Right lobe of liver (tissue), 6 donors: Measurements from ENCODE around the gene RNF31. TPM values are rescaled to one million over a fixed set of nuclear protein-coding genes. Genes with fewer than 3 reads are reported as not detected.

Experiments
- ATAC-seq, 4 donors: fragments of 200-7000 bp; cut with Tn5 transposase; one replicate each; pipeline ENCODE4 v1.9.1; 2020; ENCODE audit warnings: mild to moderate bottlenecking in 4 of 4, moderate library complexity in 4 of 4
- DNase-seq, 3 donors: peaks; one replicate each; pipeline ENCODE4 v3.0.0-alpha.2; 2020
- H3K27ac ChIP-seq, 3 donors: fragments of 200-600 bp; one replicate each; pipeline ENCODE4 v1.8.0; 2022
- H3K27me3 ChIP-seq, 2 donors: fragments of 200-600 bp; one replicate each; pipeline ENCODE4 v1.8.0; 2022
- H3K36me3 ChIP-seq, 4 donors: fragments of 200-600 bp; sonication (generic) in 1 of 4; one replicate each; pipeline versions ENCODE4 v1.5.1 to v1.8.0; 2017 to 2022; ENCODE audit warnings: control low read depth in 1 of 4
- H3K4me1 ChIP-seq, 4 donors: fragments of 200-600 bp; sonication (generic) in 1 of 4; one replicate each; pipeline versions ENCODE4 v1.5.1 to v1.8.0; 2017 to 2022; ENCODE audit warnings: control low read depth in 1 of 4
- H3K4me3 ChIP-seq, 3 donors: fragments of 200-600 bp; one replicate each; pipeline ENCODE4 v1.8.0; 2022
- H3K9me3 ChIP-seq, 4 donors: fragments of 200-600 bp; sonication (generic) in 1 of 4; one replicate each; pipeline versions ENCODE4 v1.5.1 to v1.8.0; 2017 to 2022; ENCODE audit warnings: control low read depth in 1 of 4
- CTCF ChIP-seq, 4 donors: fragments of 200-600 bp in 3 of 4; fragments of 450-650 bp in 1 of 4; IDR thresholded peaks; one replicate each; pipeline versions ENCODE4 v1.5.1 to v1.8.0; 2016 to 2022; ENCODE audit warnings: antibody characterized with exemption in 4 of 4, mild to moderate bottlenecking in 2 of 4
- POLR2A ChIP-seq: fragments of 450-650 bp; IDR thresholded peaks from one replicate; pipeline ENCODE4 v1.6.1; 2017; ENCODE audit warnings: antibody characterized with exemption, mild to moderate bottlenecking
- WGBS: methylation state at CpG from one replicate; pipeline ENCODE4 v1.1.6; 2018; ENCODE audit warnings: low coverage, low lambda C conversion rate; ENCODE audit not compliant: insufficient coverage; ENCODE audit errors: missing lambda C conversion rate; 5-methylcytosine and 5-hydroxymethylcytosine counted together
- intact Hi-C, 2 donors: fragments of 100-400 bp; cut with DNase I; formaldehyde crosslinking; loops; one replicate each; pipeline versions ENCODE4 v1.11.2 to v1.14.1; 2022
- total RNA-seq, 6 experiments: library from RNA; depleted of rRNA in 2 of 6; stranded (reverse); fragments of >200 nt in 2 of 6; fragmentation: NEBNext Ultra II Directional in 3 of 6; extraction: Animal tissue kit (Norgen Biotek cat#: 25700) in 3 of 6; gene quantifications; one replicate each; pipeline versions ENCODE4 v1.1.0 to v1.2.4, GENCODE V29; 2016 to 2023
- donor health status: DM: no; HTN: yes; CAD: no.
- donor health status: DM: no; HTN: no; CAD: no.
- donor health status: DM: no; HTN: no; CAD: no.
- donor health status: DM: no; HTN: yes; CAD: no.
- donor health status: DM: no; HTN: yes; CAD: no.

RNF31 gene
- total RNA-seq, 6 experiments from 2014 or later: 17.5 to 39.6 (median 26.2) TPM

GRCh38 chr14:24183014-24183481 lies 35.8 kb downstream of the RNF31 start:
- peaks cover 0 to 30% (median 15%) of the 10 kb centered on the region in 4 donors for H3K4me1 ChIP-seq
- WGBS: no CpG with 5 or more reads among the region's 15 CpGs
- no peaks in the 10 kb centered on the region for H3K27me3 ChIP-seq
- DNase-seq (peak in 1 of 3 donors; percentile 44), ATAC-seq (no peak)
- TF ChIP-seq CTCF (IDR thresholded peaks at IDR 0.05) (no peak), POLR2A (no peak)
- H3K9me3 ChIP-seq: no peaks in the 10 kb centered on the region
- H3K36me3 ChIP-seq: peaks cover 0 to 46% (median 18%) of the 10 kb centered on the region in 4 donors
- H3K27ac ChIP-seq: no peak overlapping the region
- H3K4me3 ChIP-seq: no peak overlapping the region
- intact Hi-C loops: no loop called here

GRCh38 chr14:24184104-24184970 lies 37.0 kb downstream of the RNF31 start:
- Histone ChIP-seq H3K4me1 (peaks cover 0 to 27% (median 11%) of the 10 kb centered on the region in 4 donors), H3K27me3 (no peaks in the 10 kb centered on the region), H3K36me3 (peaks cover 0 to 46% (median 16%) of the 10 kb centered on the region in 4 donors), H3K27ac (no peak overlapping the region), H3K9me3 (no peaks in the 10 kb centered on the region), H3K4me3 (no peak overlapping the region)
- ATAC-seq: no peak
- DNase-seq: peak in 1 of 3 donors; percentile 44
- no peak for TF ChIP-seq POLR2A
- no peak for TF ChIP-seq CTCF (IDR thresholded peaks at IDR 0.05)
- 83% methylated on average over 5 of the region's 19 CpGs for WGBS
- intact Hi-C loops: no loop called here

GRCh38 chr14:24185026-24185425 lies 37.7 kb downstream of the RNF31 start:
- WGBS: 100% methylated on average over 4 of the region's 7 CpGs
- peaks cover 0 to 46% (median 13%) of the 10 kb centered on the region in 4 donors for H3K36me3 ChIP-seq

GRCh38 chr14:24185741-24186140 lies 38.4 kb downstream of the RNF31 start:
- peaks cover 0 to 13% (median 4%) of the 10 kb centered on the region in 4 donors for H3K4me1 ChIP-seq
- no peak for TF ChIP-seq POLR2A
- no peak for TF ChIP-seq CTCF (IDR thresholded peaks at IDR 0.05)
- H3K36me3 ChIP-seq: peaks cover 0 to 46% (median 11%) of the 10 kb centered on the region in 4 donors
- H3K27ac ChIP-seq: no peak overlapping the region
- intact Hi-C loops: no loop called here
- no CpG with 5 or more reads among the region's 11 CpGs for WGBS
- DNase-seq: peak in 1 of 3 donors; percentile 33
- H3K27me3 ChIP-seq: no peaks in the 10 kb centered on the region
- ATAC-seq: no peak
- H3K4me3 ChIP-seq: no peak overlapping the region
- no peaks in the 10 kb centered on the region for H3K9me3 ChIP-seq

More at GRCh38 chr14:24185026-24185425, 37.7 kb downstream of the RNF31 start:
- peaks cover 0 to 20% (median 8%) of the 10 kb centered on the region in 4 donors for H3K4me1 ChIP-seq
- no peaks in the 10 kb centered on the region for H3K9me3 ChIP-seq
- intact Hi-C loops: no loop called here
- H3K27ac ChIP-seq: no peak overlapping the region
- no peaks in the 10 kb centered on the region for H3K27me3 ChIP-seq
- peak in 1 of 3 donors; percentile 40 for DNase-seq
- no peak for TF ChIP-seq POLR2A
- TF ChIP-seq CTCF (IDR thresholded peaks at IDR 0.05): no peak
- H3K4me3 ChIP-seq: no peak overlapping the region
- no peak for ATAC-seq
